Gastrocnemius medialis (tissue), 4 donors: Measurements from ENCODE around the gene RXFP4. TPM values are rescaled to one million over a fixed set of nuclear protein-coding genes. Genes with fewer than 3 reads are reported as not detected.

ENCODE experiments used
- ATAC-seq, 2 donors: fragments of 150-250 bp; one replicate each; pipeline ENCODE4 v1.9.1; 2016
- DNase-seq, 2 donors: peaks; one replicate each; pipeline ENCODE4 v3.0.0-alpha.2; 2019
- H3K27ac ChIP-seq, 4 donors: fragments of 200-600 bp; sonication (generic); 1 replicate in 1 of 4; 2 replicates in 3 of 4; pipeline ENCODE4 v1.5.1; 2016 to 2018; ENCODE audit warnings: mild to moderate bottlenecking in 2 of 4, moderate library complexity in 1 of 4
- H3K27me3 ChIP-seq, 3 donors: fragments of 200-600 bp; sonication (generic) in 2 of 3; 1 replicate in 1 of 3; 2 replicates in 2 of 3; pipeline versions ENCODE4 v1.5.1 to v1.6.0; 2016 to 2019; ENCODE audit warnings: mild to moderate bottlenecking in 1 of 3, moderate library complexity in 1 of 3
- H3K36me3 ChIP-seq, 2 donors: fragments of 200-600 bp; sonication (generic) in 1 of 2; one replicate each; pipeline ENCODE4 v1.5.1; 2017 to 2018
- H3K4me1 ChIP-seq, 2 donors: fragments of 200-600 bp; sonication (generic) in 1 of 2; one replicate each; pipeline ENCODE4 v1.5.1; 2016 to 2017; ENCODE audit warnings: mild to moderate bottlenecking in 2 of 2
- H3K4me3 ChIP-seq, 4 donors: fragments of 200-600 bp; sonication (generic) in 3 of 4; 1 replicate in 1 of 4; 2 replicates in 3 of 4; pipeline ENCODE4 v1.5.1; 2016 to 2019; ENCODE audit warnings: mild to moderate bottlenecking in 2 of 4
- H3K9me3 ChIP-seq, 3 donors: fragments of 200-600 bp; sonication (generic) in 2 of 3; 1 replicate in 1 of 3; 2 replicates in 2 of 3; pipeline ENCODE4 v1.5.1; 2016 to 2019
- POLR2A ChIP-seq, 2 donors: fragments of 450-650 bp; IDR thresholded peaks; one replicate each; pipeline ENCODE4 v1.6.1; 2017; ENCODE audit warnings: antibody characterized with exemption in 2 of 2, mild to moderate bottlenecking in 2 of 2, moderate library complexity in 2 of 2
- in situ Hi-C, 4 donors: fragments of 200-750 bp; cut with MboI; loops; one replicate each; pipeline versions ENCODE4 v1.15.0 to v1.8.0; 2017; ENCODE audit warnings: low sequenced_read_pairs in 4 of 4
- intact Hi-C: fragments of 100-400 bp; cut with DNase I; formaldehyde crosslinking; loops from one replicate; pipeline ENCODE4 v1.15.1; 2023; ENCODE audit warnings: low total_unique reads
- total RNA-seq, 4 donors: library from RNA; depleted of rRNA; stranded (reverse); fragments of >200 nt; gene quantifications; one replicate each; pipeline versions ENCODE4 v1.1.0 to v1.2.3, GENCODE V29; 2016
- TF ChIP-seq, protein P1 (sequence below), 5 experiments: fragments of 450-650 bp in 3 of 5; fragments of 200-600 bp in 2 of 5; sonication (generic) in 2 of 5; IDR thresholded peaks in 4 of 5; conservative IDR thresholded peaks in 1 of 5; 1 replicate in 4 of 5; 2 replicates in 1 of 5; pipeline ENCODE4 v1.5.1; 2016 to 2019; ENCODE audit warnings: antibody characterized with exemption in 5 of 5, mild to moderate bottlenecking in 3 of 5, moderate library complexity in 3 of 5

The RXFP4 gene
- total RNA-seq, 4 donors from 2014 or later = not detected

DNA sequence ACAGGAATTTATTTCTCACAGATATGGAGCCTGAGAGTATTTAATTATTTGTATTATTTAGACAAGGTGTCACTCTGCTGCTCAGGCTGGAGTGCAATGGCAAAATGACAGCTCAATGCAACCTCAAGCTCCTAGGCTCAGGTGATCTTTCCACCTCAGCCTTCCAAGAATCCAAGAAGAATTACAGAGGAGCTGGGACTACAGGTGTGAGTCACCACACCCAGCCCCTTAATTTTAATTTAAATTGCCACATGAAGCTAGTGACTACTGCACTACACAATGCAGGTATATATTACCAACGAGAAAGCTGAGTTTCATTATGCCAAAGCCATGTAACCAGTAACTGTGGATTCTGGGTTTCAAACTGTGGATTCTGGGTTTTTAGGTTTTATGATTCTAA, 9.4 kb upstream of the RXFP4 start:
- in situ Hi-C loops = no loop called here
- peak overlapping the region in 1 of 4 donors; percentile 40 for H3K27ac ChIP-seq
- ATAC-seq (no peak), DNase-seq (no peak)
- H3K36me3 ChIP-seq = peaks cover 0 to 52% of the 10 kb centered on the region in 2 donors
- no peaks in the 10 kb centered on the region for H3K9me3 ChIP-seq
- H3K4me3 ChIP-seq = peak overlapping the region in 1 of 4 donors; percentile 89
- intact Hi-C loops = loop anchor here (10.0 kb wide), 1 partner anchor 247 kb away; the partner anchor contains the start of genes DAP3 and YY1AP1
- peaks cover 38 to 42% of the 10 kb centered on the region in 2 donors for H3K4me1 ChIP-seq
- no peaks in the 10 kb centered on the region for H3K27me3 ChIP-seq
- no peak for TF ChIP-seq POLR2A (IDR thresholded peaks at IDR 0.05)
- TF ChIP-seq, protein P1, sequence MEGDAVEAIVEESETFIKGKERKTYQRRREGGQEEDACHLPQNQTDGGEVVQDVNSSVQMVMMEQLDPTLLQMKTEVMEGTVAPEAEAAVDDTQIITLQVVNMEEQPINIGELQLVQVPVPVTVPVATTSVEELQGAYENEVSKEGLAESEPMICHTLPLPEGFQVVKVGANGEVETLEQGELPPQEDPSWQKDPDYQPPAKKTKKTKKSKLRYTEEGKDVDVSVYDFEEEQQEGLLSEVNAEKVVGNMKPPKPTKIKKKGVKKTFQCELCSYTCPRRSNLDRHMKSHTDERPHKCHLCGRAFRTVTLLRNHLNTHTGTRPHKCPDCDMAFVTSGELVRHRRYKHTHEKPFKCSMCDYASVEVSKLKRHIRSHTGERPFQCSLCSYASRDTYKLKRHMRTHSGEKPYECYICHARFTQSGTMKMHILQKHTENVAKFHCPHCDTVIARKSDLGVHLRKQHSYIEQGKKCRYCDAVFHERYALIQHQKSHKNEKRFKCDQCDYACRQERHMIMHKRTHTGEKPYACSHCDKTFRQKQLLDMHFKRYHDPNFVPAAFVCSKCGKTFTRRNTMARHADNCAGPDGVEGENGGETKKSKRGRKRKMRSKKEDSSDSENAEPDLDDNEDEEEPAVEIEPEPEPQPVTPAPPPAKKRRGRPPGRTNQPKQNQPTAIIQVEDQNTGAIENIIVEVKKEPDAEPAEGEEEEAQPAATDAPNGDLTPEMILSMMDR (IDR thresholded peaks at IDR 0.05 in 4 of 5, conservative IDR thresholded peaks at IDR 0.05 in 1 of 5) = no peak

DNA sequence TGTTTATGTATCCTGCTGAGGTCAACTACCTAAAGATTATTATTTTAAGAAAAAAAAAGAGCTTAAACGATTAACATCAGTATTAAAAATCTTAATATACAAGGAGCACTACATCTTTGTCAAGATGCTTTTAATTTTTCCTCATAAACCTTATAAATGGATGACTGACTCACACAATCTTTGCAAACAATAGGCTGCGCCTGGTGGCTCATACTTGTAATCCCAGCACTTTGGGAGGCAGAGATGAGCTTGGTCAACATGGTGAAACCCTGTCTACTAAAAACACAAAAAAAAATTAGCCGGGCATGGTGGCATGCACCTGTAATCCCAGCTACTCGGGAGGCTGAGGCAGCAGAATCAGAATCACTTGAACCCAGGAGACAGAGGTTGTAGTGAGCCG, 9.0 kb upstream of the RXFP4 start:
- TF ChIP-seq POLR2A (IDR thresholded peaks at IDR 0.05) = no peak
- TF ChIP-seq, protein P1 (IDR thresholded peaks at IDR 0.05 in 4 of 5, conservative IDR thresholded peaks at IDR 0.05 in 1 of 5) = no peak
- no peaks in the 10 kb centered on the region for H3K27me3 ChIP-seq
- no peaks in the 10 kb centered on the region for H3K9me3 ChIP-seq
- intact Hi-C loops (loop anchor here (10.0 kb wide), 1 partner anchor 248 kb away; the partner anchor contains the start of genes DAP3 and YY1AP1), in situ Hi-C loops (no loop called here)
- H3K4me3 ChIP-seq = peak overlapping the region; percentile 85 to 96 (median 90)
- peak overlapping the region in 2 of 4 donors; percentile 5 to 93 for H3K27ac ChIP-seq
- DNase-seq (no peak), ATAC-seq (no peak)
- H3K36me3 ChIP-seq = peaks cover 0 to 48% of the 10 kb centered on the region in 2 donors
- peaks cover 38 to 42% of the 10 kb centered on the region in 2 donors for H3K4me1 ChIP-seq

DNA sequence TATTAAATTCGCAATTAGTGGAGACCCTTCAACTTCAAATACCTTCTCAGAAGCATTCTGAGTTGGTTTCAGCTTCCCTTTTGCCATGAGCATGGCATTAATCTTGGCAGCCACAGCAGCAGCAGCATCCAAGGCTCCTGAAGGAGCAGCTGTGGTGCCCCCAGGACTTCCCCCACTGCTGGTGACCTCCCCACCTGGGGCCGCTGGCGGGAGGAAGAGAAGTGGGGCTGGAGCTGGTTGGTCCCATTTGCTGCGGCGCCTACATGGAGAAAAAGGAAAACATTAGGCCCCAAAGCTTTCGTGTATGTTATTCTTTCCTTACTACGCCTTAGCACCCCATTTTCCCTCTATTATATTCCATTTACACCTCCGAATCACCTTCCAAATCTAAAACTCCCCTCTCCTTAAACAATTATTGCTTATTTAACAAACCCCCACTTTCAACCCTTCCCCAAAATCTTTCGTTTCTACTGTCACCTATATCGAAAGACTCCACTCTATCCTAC, 7.8 kb upstream of the RXFP4 start:
- Histone ChIP-seq H3K27me3 (no peaks in the 10 kb centered on the region), H3K27ac (peak overlapping the region; percentile 93 to 95 (median 94)), H3K4me1 (peaks cover 46% of the 10 kb centered on the region in 2 donors), H3K4me3 (peak overlapping the region; percentile 85 to 96 (median 90)), H3K36me3 (peaks cover 0 to 37% of the 10 kb centered on the region in 2 donors), H3K9me3 (no peaks in the 10 kb centered on the region)
- TF ChIP-seq, protein P1 (IDR thresholded peaks at IDR 0.05 in 4 of 5, conservative IDR thresholded peaks at IDR 0.05 in 1 of 5) = no peak
- TF ChIP-seq POLR2A (IDR thresholded peaks at IDR 0.05) = no peak
- ATAC-seq (no peak), DNase-seq (no peak)
- in situ Hi-C loops (no loop called here), intact Hi-C loops (loop anchor here (1.0 to 10.0 kb wide), 5 partner anchors 22 to 349 kb away; partner anchors contain the start of genes DAP3, LAMTOR2, RIT1 and SMG5)

DNA sequence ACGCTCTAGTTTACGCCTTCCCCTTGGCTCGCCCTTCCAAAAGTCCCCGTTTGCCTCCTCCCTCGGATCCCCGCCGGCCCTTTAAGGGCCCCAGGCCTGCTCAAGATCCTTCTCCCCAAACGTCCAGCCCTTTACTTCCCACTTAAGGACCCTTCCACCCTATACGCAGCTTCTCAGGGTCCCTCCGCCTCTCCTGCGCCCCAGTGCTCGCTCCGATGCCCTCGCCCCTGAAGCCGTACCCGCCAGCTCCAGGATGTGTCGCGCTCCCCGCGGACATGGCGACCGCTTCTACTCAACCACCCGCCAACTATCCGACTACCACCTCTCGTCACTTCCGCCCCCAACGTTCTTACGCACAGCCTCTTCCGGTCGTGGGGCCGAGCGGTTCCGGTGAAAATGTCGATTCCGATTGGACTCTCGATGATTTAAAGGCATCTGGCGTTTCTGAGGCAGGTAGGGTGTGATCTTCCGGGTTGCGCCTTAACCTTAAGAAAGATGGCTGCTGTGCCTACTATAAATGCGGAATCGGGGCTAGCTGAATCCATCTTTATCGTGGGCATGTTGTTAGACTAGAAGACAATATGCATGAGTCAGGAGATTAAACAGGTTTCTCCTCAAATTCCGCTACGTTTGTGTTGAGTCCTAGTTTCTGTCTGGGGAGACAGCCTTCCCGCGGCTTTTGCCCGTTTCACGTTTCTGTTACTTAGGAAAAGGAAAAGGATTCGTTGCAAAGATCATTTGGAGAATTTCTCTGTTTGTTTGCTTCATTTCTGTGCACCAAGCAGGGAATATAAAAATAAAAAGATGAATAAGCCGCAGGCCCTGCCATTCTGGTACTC, 7.1 kb upstream of the RXFP4 start, which contains the start of gene KHDC4:
Gene KHDC4, minus strand, starts transcription at position 317 of the 839 bp plus-strand sequence. Its CDS starts 40 bp downstream, at position 277.
- DNase-seq (peak; percentile 95 to 96), ATAC-seq (peak; percentile 99 to 100)
- peak; percentile 91 to 96 for TF ChIP-seq POLR2A (IDR thresholded peaks at IDR 0.05)
- TF ChIP-seq, protein P1 (IDR thresholded peaks at IDR 0.05 in 4 of 5, conservative IDR thresholded peaks at IDR 0.05 in 1 of 5) = peak in 3 of 5 experiments; percentile 24 to 36 (median 26)
- peak within 1 kb of the TSS; percentile 93 to 95 (median 94) for H3K27ac ChIP-seq
- peaks cover 47 to 51% of the 10 kb centered on the region in 2 donors for H3K4me1 ChIP-seq
- H3K36me3 ChIP-seq = peaks cover 0 to 30% of the 10 kb centered on the region in 2 donors
- peak within 1 kb of the TSS; percentile 85 to 96 (median 90) for H3K4me3 ChIP-seq
- H3K27me3 ChIP-seq = no peaks in the 10 kb centered on the region
- intact Hi-C loops = loop anchor here (1.0 to 10.0 kb wide), 5 partner anchors 23 to 348 kb away; partner anchors contain the start of genes DAP3, LAMTOR2, RIT1 and SMG5
- H3K9me3 ChIP-seq = no peaks in the 10 kb centered on the region
- in situ Hi-C loops = no loop called here
